Measurements from ENCODE around the gene SSH3.
A peak's percentile ranks its signal among the peaks of the same experiment; 100 is the strongest.
"Not testable (repeated sequence)": the region's sequence is repeated elsewhere in the genome, so short reads cannot be mapped to it uniquely, and the experiment has no call there.

Gene SSH3, protein sequence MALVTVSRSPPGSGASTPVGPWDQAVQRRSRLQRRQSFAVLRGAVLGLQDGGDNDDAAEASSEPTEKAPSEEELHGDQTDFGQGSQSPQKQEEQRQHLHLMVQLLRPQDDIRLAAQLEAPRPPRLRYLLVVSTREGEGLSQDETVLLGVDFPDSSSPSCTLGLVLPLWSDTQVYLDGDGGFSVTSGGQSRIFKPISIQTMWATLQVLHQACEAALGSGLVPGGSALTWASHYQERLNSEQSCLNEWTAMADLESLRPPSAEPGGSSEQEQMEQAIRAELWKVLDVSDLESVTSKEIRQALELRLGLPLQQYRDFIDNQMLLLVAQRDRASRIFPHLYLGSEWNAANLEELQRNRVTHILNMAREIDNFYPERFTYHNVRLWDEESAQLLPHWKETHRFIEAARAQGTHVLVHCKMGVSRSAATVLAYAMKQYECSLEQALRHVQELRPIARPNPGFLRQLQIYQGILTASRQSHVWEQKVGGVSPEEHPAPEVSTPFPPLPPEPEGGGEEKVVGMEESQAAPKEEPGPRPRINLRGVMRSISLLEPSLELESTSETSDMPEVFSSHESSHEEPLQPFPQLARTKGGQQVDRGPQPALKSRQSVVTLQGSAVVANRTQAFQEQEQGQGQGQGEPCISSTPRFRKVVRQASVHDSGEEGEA

DNA sequence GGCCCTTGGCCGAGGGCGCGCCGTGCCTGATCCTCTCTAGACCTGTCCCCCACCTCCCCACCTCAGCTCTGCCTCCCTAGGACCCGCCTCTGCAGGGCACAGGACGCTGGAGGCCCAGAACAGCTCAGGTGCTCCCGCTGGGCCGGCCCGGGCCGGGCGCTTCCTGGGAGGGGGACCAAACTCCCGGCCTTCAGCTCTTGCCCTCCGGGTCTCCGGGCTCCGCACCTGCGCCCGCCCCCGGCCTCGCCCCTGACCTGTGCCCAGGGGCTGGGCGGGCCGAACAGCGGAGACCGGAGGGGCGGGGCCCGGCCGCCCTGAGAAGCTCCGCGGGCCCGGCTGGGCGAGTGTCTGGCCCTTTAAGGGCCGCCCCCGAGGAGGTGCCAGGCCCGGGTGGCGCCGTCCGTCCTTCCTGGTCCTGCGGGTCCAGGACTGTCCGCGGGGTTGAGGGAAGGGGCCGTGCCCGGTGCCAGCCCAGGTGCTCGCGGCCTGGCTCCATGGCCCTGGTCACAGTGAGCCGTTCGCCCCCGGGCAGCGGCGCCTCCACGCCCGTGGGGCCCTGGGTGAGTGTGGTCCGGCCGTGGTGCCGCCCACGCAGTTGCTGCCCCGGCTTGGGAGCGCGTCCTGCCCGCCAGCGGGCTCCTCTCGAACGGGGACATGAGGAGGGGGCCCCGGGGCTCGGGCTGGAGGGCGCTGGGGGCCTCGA is at the start of gene SSH3:
TSS of gene SSH3 (plus strand) at position 399 of the 703 bp plus-strand sequence. CDS start at position 495, 96 bp downstream.
- H3K4me3 ChIP-seq (ENCODE audit: low read length) = peak within 1 kb of the TSS; percentile 98
- H3K9me3 ChIP-seq (ENCODE audit: control insufficient read depth, insufficient read depth, low read length) = no peaks in the 10 kb centered on the region
- WGBS (ENCODE audit: insufficient coverage, insufficient read length) = no CpG with 5 or more reads among the region's 65 CpGs
- peaks cover 10% of the 10 kb centered on the region for H3K36me3 ChIP-seq (ENCODE audit: control insufficient read depth, insufficient read depth, low read length)
- no peak for DNase-seq (ENCODE audit: low read depth, low spot score)
- H3K4me1 ChIP-seq (ENCODE audit: control insufficient read depth, insufficient read depth, low read length) = peaks cover 7% of the 10 kb centered on the region; the same call in 1 of the 2 replicates
- H3K27me3 ChIP-seq (ENCODE audit: control insufficient read depth, insufficient read depth, low read length) = no peaks in the 10 kb centered on the region
- no peak within 1 kb of the TSS for H3K27ac ChIP-seq (ENCODE audit: low read length)

DNA sequence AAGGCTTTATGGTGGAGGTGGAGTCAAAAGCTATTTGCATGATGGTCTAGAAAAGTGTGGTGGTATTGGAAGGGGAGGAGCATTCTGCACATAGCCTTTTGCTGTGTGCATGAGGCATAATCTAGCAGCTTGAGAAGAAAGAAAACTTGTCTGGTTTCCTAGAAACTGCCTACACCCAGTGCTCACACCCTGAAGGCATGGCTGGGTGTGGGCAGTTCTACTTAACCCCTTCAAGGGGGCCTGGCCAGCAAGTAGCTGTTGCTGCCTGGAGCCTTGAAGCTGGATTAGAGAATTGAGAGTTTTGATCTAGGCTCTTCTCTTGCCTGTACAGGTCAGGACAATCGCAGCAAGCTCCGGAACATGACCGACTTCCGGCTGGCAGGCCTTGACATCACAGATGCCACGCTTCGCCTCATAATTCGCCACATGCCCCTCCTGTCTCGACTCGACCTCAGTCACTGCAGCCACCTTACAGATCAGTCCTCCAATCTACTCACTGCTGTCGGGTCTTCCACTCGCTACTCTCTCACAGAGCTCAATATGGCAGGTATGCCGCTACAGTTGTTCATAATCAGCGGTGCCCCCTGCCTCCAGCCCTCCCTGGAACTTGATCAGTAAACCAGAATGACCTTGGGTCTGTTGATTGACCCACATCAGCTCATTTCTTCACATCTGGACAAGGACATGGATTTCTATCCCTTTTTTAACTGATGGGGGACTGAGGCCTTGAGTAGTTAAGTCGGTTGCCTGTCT is 49.3 kb upstream of the SSH3 start:
- no peak for DNase-seq (ENCODE audit: low read depth, low spot score)
- Histone ChIP-seq H3K36me3 (ENCODE audit: control insufficient read depth, insufficient read depth, low read length) (peaks cover 56% of the 10 kb centered on the region), H3K27me3 (ENCODE audit: control insufficient read depth, insufficient read depth, low read length) (no peaks in the 10 kb centered on the region), H3K4me3 (ENCODE audit: low read length) (no peak overlapping the region), H3K4me1 (ENCODE audit: control insufficient read depth, insufficient read depth, low read length) (no peaks in the 10 kb centered on the region), H3K27ac (ENCODE audit: low read length) (no peak overlapping the region), H3K9me3 (ENCODE audit: control insufficient read depth, insufficient read depth, low read length) (no peaks in the 10 kb centered on the region)
- WGBS (ENCODE audit: insufficient coverage, insufficient read length) = no CpG with 5 or more reads among the region's 14 CpGs

DNA sequence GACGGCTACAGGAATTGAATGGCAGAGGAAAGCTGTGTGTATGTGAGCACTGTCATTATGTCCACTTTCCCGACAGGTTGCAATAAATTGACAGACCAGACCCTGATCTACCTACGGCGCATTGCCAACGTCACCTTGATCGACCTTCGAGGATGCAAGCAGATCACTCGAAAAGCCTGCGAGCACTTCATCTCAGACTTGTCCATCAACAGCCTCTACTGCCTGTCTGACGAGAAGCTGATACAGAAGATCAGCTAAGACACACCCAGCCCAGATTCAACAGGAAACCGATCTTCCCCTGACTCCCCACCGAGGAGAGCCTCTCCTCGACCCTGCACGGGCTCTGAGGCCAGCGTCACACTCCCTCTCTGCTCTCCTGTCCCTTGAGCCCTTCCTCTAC is 48.5 kb upstream of the SSH3 start:
- H3K9me3 ChIP-seq (ENCODE audit: control insufficient read depth, insufficient read depth, low read length) = no peaks in the 10 kb centered on the region
- H3K27ac ChIP-seq (ENCODE audit: low read length) = no peak overlapping the region
- no peaks in the 10 kb centered on the region for H3K27me3 ChIP-seq (ENCODE audit: control insufficient read depth, insufficient read depth, low read length)
- H3K4me3 ChIP-seq (ENCODE audit: low read length) = no peak overlapping the region
- H3K36me3 ChIP-seq (ENCODE audit: control insufficient read depth, insufficient read depth, low read length) = peaks cover 51% of the 10 kb centered on the region
- DNase-seq (ENCODE audit: low read depth, low spot score) = no peak
- WGBS (ENCODE audit: insufficient coverage, insufficient read length) = no CpG with 5 or more reads among the region's 15 CpGs
- no peaks in the 10 kb centered on the region for H3K4me1 ChIP-seq (ENCODE audit: control insufficient read depth, insufficient read depth, low read length)

DNA sequence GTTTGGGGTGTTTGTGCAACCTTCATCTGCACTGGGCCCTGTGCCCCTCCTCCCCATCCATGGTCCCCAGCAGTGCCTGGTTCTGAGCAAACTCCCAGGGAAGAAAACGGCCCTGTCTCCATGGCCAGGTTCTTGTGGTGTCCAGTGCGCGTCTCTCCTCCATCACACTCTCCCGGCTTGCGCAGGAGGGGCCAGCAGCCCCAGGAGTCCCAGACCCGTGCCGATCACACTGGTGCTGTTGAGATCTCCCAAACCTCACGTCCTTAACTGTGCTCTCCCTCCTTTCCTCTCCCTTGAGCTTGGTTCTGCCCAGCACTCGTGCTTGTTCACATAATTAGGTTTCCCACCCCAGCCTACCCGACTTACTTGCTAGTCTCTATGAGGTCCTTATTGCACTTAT is 48.0 kb upstream of the SSH3 start:
- H3K36me3 ChIP-seq (ENCODE audit: control insufficient read depth, insufficient read depth, low read length) = peaks cover 46% of the 10 kb centered on the region
- no peaks in the 10 kb centered on the region for H3K4me1 ChIP-seq (ENCODE audit: control insufficient read depth, insufficient read depth, low read length)
- no peak for DNase-seq (ENCODE audit: low read depth, low spot score)
- no peaks in the 10 kb centered on the region for H3K27me3 ChIP-seq (ENCODE audit: control insufficient read depth, insufficient read depth, low read length)
- no peaks in the 10 kb centered on the region for H3K9me3 ChIP-seq (ENCODE audit: control insufficient read depth, insufficient read depth, low read length)
- WGBS (ENCODE audit: insufficient coverage, insufficient read length) = no CpG with 5 or more reads among the region's 10 CpGs
- no peak overlapping the region for H3K4me3 ChIP-seq (ENCODE audit: low read length)
- H3K27ac ChIP-seq (ENCODE audit: low read length) = no peak overlapping the region

DNA sequence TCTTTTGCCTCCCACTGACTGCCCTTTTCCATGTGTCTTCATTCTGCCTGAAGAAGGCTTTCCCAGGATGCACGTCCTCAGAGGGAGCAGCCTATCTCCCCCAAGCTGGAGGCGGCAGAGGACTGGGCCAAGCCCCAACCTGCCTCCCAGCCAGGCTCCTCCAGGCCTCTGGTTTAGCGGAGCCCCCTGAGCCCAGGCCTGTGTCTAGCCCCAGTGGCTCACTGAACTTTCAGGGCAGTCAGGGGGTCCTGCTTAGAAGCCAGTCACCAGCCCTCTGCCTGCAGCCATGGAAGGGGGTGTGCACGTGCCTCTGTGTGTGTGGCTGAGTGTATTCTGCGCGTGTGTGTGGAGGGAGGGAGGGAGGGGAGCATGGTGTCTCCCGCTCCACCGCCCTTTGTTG is 47.5 kb upstream of the SSH3 start:
- H3K27ac ChIP-seq (ENCODE audit: low read length) = no peak overlapping the region
- H3K9me3 ChIP-seq (ENCODE audit: control insufficient read depth, insufficient read depth, low read length) = no peaks in the 10 kb centered on the region
- WGBS (ENCODE audit: insufficient coverage, insufficient read length) = no CpG with 5 or more reads among the region's 8 CpGs
- H3K36me3 ChIP-seq (ENCODE audit: control insufficient read depth, insufficient read depth, low read length) = peaks cover 42% of the 10 kb centered on the region
- H3K4me1 ChIP-seq (ENCODE audit: control insufficient read depth, insufficient read depth, low read length) = no peaks in the 10 kb centered on the region
- H3K27me3 ChIP-seq (ENCODE audit: control insufficient read depth, insufficient read depth, low read length) = no peaks in the 10 kb centered on the region
- DNase-seq (ENCODE audit: low read depth, low spot score) = no peak
- H3K4me3 ChIP-seq (ENCODE audit: low read length) = no peak overlapping the region

DNA sequence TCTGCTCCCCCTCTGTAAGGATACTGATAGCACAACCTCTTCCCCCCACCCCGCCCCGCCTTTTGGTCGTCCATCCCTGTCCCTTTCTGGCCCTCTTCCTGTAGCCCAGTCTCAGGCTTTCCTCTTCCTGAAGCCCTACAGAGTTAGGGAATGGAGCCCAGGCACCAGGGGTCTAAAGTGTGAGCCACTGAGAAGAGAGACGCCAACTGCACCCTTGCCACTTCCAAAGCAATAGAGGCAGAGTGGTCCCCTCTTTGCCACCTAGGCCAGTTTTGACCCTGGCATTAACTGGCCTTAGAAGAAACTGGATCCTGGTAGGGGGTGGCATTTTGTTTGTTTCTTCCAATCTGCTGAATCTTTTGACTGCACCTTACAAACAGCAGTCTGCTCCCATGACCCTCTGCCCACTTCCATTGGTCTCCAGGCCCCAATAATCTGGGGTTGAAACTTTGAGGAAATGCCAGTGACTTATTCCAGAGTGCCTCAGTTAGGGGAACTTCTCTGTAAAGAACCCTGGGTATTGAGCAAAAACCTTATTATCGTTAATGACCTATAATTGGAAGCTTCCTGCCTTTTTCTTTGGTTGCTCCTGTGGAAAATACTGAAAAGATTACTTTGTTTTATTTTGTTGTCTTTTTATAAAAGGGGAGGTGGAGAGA is 46.7 kb upstream of the SSH3 start:
- no peak for DNase-seq (ENCODE audit: low read depth, low spot score)
- H3K9me3 ChIP-seq (ENCODE audit: control insufficient read depth, insufficient read depth, low read length) = no peaks in the 10 kb centered on the region

DNA sequence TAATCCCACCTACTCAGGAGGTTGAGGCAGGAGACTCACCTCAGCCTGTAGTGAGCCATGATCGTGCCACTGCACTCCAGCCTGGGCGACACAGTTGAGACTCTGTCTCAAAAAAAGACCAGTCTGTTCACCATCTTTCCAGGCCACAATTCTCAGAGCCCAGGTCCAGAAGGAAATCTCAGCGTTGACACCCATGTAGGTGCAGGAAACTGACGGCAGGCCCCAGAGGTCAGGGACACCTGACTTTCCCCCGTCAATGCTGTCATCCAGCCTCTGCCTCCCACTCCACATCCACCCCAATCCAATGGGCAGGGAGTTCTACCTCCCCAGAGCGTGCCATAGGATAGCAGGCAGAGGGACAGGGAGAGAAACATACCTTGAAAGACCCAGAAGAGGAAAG is 42.9 kb upstream of the SSH3 start:
- WGBS (ENCODE audit: insufficient coverage, insufficient read length) = no CpG with 5 or more reads among the region's 6 CpGs

More for the DNA sequence above, 46.7 kb upstream of the SSH3 start:
- H3K4me3 ChIP-seq (ENCODE audit: low read length) = no peak overlapping the region
- H3K4me1 ChIP-seq (ENCODE audit: control insufficient read depth, insufficient read depth, low read length) = no peaks in the 10 kb centered on the region
- no peak overlapping the region for H3K27ac ChIP-seq (ENCODE audit: low read length)
- no CpG with 5 or more reads among the region's 5 CpGs for WGBS (ENCODE audit: insufficient coverage, insufficient read length)
- H3K27me3 ChIP-seq (ENCODE audit: control insufficient read depth, insufficient read depth, low read length) = no peaks in the 10 kb centered on the region
- peaks cover 39% of the 10 kb centered on the region for H3K36me3 ChIP-seq (ENCODE audit: control insufficient read depth, insufficient read depth, low read length)

DNA sequence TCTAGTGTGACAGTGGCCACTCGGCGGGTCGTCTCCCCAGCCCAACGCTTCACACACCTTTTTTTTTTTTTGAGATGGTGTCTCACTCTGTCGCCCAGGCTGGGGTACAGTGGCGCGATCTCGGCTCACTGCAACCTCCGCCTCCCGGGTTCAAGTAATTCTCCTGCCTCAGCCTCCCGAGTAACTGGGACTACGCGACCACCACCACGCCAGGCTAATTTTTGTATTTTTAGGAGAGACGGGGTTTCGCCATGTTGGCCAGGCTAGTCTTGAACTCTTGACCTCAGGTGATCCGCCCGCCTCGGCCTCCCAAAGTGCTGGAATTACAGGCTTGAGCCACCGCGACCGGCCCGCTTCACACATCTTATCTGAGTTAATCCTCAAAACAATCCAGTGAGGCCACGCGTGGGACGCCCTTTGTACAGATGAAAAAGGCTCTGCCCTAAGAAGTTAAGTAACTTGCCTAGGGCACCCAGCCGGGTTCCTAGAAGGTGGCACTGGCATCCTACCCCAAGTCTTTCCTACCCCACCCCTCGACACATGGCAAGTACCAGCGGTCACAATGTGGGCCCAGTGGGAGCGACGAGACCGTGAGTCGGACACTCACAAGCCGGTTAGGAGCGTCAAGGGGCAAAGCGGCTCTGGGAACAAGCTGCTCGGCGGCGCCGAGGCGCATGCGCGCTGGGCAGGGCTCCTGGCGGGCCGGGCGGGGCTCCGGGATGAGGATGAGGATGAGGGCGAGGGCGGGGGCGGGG is 42.3 kb upstream of the SSH3 start:
- not testable (repeated sequence) for DNase-seq (ENCODE audit: low read depth, low spot score); H3K27ac ChIP-seq (ENCODE audit: low read length); H3K4me1 ChIP-seq (ENCODE audit: control insufficient read depth, insufficient read depth, low read length); H3K27me3 ChIP-seq (ENCODE audit: control insufficient read depth, insufficient read depth, low read length); H3K36me3 ChIP-seq (ENCODE audit: control insufficient read depth, insufficient read depth, low read length); H3K9me3 ChIP-seq (ENCODE audit: control insufficient read depth, insufficient read depth, low read length)
- H3K4me3 ChIP-seq (ENCODE audit: low read length) = peak overlapping the region; percentile 24; the same call in 1 of the 2 replicates
- no CpG with 5 or more reads among the region's 50 CpGs for WGBS (ENCODE audit: insufficient coverage, insufficient read length)

More for the DNA sequence above, 42.9 kb upstream of the SSH3 start:
- Histone ChIP-seq H3K27me3 (ENCODE audit: control insufficient read depth, insufficient read depth, low read length) (no peaks in the 10 kb centered on the region; the same call in 1 of the 2 replicates), H3K27ac (ENCODE audit: low read length) (no peak overlapping the region), H3K36me3 (ENCODE audit: control insufficient read depth, insufficient read depth, low read length) (peaks cover 6% of the 10 kb centered on the region), H3K9me3 (ENCODE audit: control insufficient read depth, insufficient read depth, low read length) (no peaks in the 10 kb centered on the region), H3K4me1 (ENCODE audit: control insufficient read depth, insufficient read depth, low read length) (peaks cover 2% of the 10 kb centered on the region; the same call in 1 of the 2 replicates), H3K4me3 (ENCODE audit: low read length) (no peak overlapping the region)
- no peak for DNase-seq (ENCODE audit: low read depth, low spot score)

DNA sequence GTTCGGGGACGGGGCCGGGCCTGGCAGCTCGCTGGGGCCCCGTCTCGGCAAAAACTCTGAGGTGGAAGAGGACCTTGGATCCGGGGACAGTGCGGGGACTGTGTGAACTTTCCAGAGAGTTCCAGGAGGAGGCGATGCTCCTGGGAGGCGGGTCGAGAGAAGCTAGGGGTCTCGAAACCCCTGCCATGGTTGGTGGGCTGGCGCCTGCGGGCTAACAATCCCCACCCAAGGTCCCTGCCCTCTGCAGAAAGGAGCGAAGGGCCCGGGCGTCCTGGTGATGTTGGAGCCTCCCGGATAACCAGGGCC is 41.7 kb upstream of the SSH3 start:
- no peaks in the 10 kb centered on the region for H3K9me3 ChIP-seq (ENCODE audit: control insufficient read depth, insufficient read depth, low read length)
- peaks cover 2% of the 10 kb centered on the region; the same call in 1 of the 2 replicates for H3K4me1 ChIP-seq (ENCODE audit: control insufficient read depth, insufficient read depth, low read length)
- peak overlapping the region; percentile 20; the same call in 1 of the 2 replicates for H3K4me3 ChIP-seq (ENCODE audit: low read length)
- no peaks in the 10 kb centered on the region; the same call in 1 of the 2 replicates for H3K27me3 ChIP-seq (ENCODE audit: control insufficient read depth, insufficient read depth, low read length)
- no peak overlapping the region for H3K27ac ChIP-seq (ENCODE audit: low read length)
- WGBS (ENCODE audit: insufficient coverage, insufficient read length) = no CpG with 5 or more reads among the region's 18 CpGs
- no peak for DNase-seq (ENCODE audit: low read depth, low spot score)
- no peaks in the 10 kb centered on the region for H3K36me3 ChIP-seq (ENCODE audit: control insufficient read depth, insufficient read depth, low read length)
